SK-N-MC (cell line): Measurements from ENCODE around the gene BABAM2.

Experiments used
- EZH2 ChIP-seq: fragments of 200-600 bp; sonication (generic); IDR thresholded peaks from one replicate; pipeline ENCODE4 v1.6.1; 2017; ENCODE audit warnings: antibody characterized with exemption
- FOXP2 ChIP-seq: optimal IDR thresholded peaks from 2 replicates; pipeline ENCODE3; 2011; ENCODE audit warnings: mild to moderate bottlenecking, moderate library complexity; ENCODE audit not compliant: insufficient read depth; ENCODE audit errors: extremely low read length, control extremely low read depth
- POLR2AphosphoS5 ChIP-seq: IDR thresholded peaks from 2 replicates; pipeline ENCODE4 v1.6.1; 2012; ENCODE audit warnings: mild to moderate bottlenecking, low read depth, low read length, borderline replicate concordance

- TF ChIP-seq EZH2 (no peak), POLR2AphosphoS5 (no peak), FOXP2 (no peak)
Measured at GRCh38 chr2:27929916-27930486, 39.5 kb downstream of the BABAM2 start.
